Lower lobe of right lung (tissue), 2 donors: ENCODE measurements around the gene WASF2. TPM values are rescaled to one million over a fixed set of nuclear protein-coding genes. Genes with fewer than 3 reads are reported as not detected.
A peak's percentile ranks its signal among the peaks of the same experiment; 100 is the strongest.

Source experiments
- ATAC-seq, 2 donors: fragments of 200-7000 bp; cut with Tn5 transposase; one replicate each; pipeline ENCODE4 v1.9.1; 2020 to 2022; ENCODE audit warnings: mild to moderate bottlenecking in 2 of 2, moderate library complexity in 2 of 2
- DNase-seq: peaks from one replicate; pipeline ENCODE4 v3.0.0-alpha.2; 2020
- H3K27ac ChIP-seq: fragments of 200-600 bp; one replicate; pipeline ENCODE4 v1.8.0; 2022
- H3K27me3 ChIP-seq: fragments of 200-600 bp; one replicate; pipeline ENCODE4 v1.8.0; 2022; ENCODE audit warnings: low read depth
- H3K36me3 ChIP-seq: fragments of 200-600 bp; one replicate; pipeline ENCODE4 v1.8.0; 2022; ENCODE audit warnings: mild to moderate bottlenecking
- H3K4me1 ChIP-seq: fragments of 200-600 bp; one replicate; pipeline ENCODE4 v1.8.0; 2022
- H3K4me3 ChIP-seq: fragments of 200-600 bp; one replicate; pipeline ENCODE4 v1.8.0; 2022; ENCODE audit warnings: mild to moderate bottlenecking
- H3K9me3 ChIP-seq: fragments of 200-600 bp; one replicate; pipeline ENCODE4 v1.8.0; 2022
- CTCF ChIP-seq: fragments of 200-600 bp; IDR thresholded peaks from one replicate; pipeline ENCODE4 v1.8.0; 2022; ENCODE audit warnings: antibody characterized with exemption, mild to moderate bottlenecking
- intact Hi-C: fragments of 100-400 bp; cut with DNase I; formaldehyde crosslinking; loops from one replicate; pipeline ENCODE4 v1.11.0; 2022
- total RNA-seq: library from RNA; stranded (reverse); fragmentation: NEBNext Ultra II Directional; extraction: Animal tissue kit (Norgen Biotek cat#: 25700); gene quantifications from one replicate; pipeline ENCODE4 v1.2.1, GENCODE V29; 2021
- donor health status: DM: no; HTN: yes; CAD: no; lungs with severe emphysema.

Gene WASF2
- total RNA-seq, 1 donor from 2014 or later, result 159 TPM

GRCh38 chr1:27444632-27445031 lies 45.3 kb downstream of the WASF2 start:
- Histone ChIP-seq H3K27ac (no peak overlapping the region), H3K4me1 (peaks cover 33% of the 10 kb centered on the region), H3K27me3 (no peaks in the 10 kb centered on the region), H3K9me3 (no peaks in the 10 kb centered on the region), H3K4me3 (no peak overlapping the region), H3K36me3 (peaks cover 32% of the 10 kb centered on the region)
- ATAC-seq (no peak), DNase-seq (no peak)
- intact Hi-C loops, result no loop called here
- no peak for TF ChIP-seq CTCF

- no peak overlapping the region for H3K4me3 ChIP-seq
- DNase-seq (no peak), ATAC-seq (no peak)
- intact Hi-C loops, result no loop called here
- H3K27ac ChIP-seq, result peak overlapping the region; percentile 82
- no peaks in the 10 kb centered on the region for H3K9me3 ChIP-seq
- H3K4me1 ChIP-seq, result peaks cover 55% of the 10 kb centered on the region
- TF ChIP-seq CTCF, result no peak
- H3K27me3 ChIP-seq, result no peaks in the 10 kb centered on the region
- peaks cover 10% of the 10 kb centered on the region for H3K36me3 ChIP-seq
Observed at GRCh38 chr1:27439150-27439549, 50.8 kb downstream of the WASF2 start.

- no peak for ATAC-seq
- Histone ChIP-seq H3K4me1 (peaks cover 61% of the 10 kb centered on the region), H3K9me3 (no peaks in the 10 kb centered on the region), H3K4me3 (no peak overlapping the region), H3K36me3 (peaks cover 7% of the 10 kb centered on the region), H3K27me3 (no peaks in the 10 kb centered on the region), H3K27ac (peak overlapping the region; percentile 82)
- TF ChIP-seq CTCF, result no peak
- DNase-seq, result no peak
- intact Hi-C loops, result no loop called here
Observed at GRCh38 chr1:27438621-27439061, 51.3 kb downstream of the WASF2 start.

GRCh38 chr1:27436204-27437159 lies 53.5 kb downstream of the WASF2 start:
- ATAC-seq, result peak; percentile 94
- Histone ChIP-seq H3K27ac (peak overlapping the region; percentile 82), H3K4me1 (peaks cover 79% of the 10 kb centered on the region), H3K27me3 (no peaks in the 10 kb centered on the region), H3K4me3 (peak overlapping the region; percentile 19), H3K36me3 (peaks cover 7% of the 10 kb centered on the region), H3K9me3 (no peaks in the 10 kb centered on the region)
- DNase-seq, result no peak
- intact Hi-C loops, result no loop called here
- no peak for TF ChIP-seq CTCF

- no peak for TF ChIP-seq CTCF
- intact Hi-C loops, result no loop called here
- Histone ChIP-seq H3K27ac (peak overlapping the region; percentile 82), H3K36me3 (peaks cover 7% of the 10 kb centered on the region), H3K4me1 (peaks cover 86% of the 10 kb centered on the region), H3K4me3 (peak overlapping the region; percentile 19), H3K9me3 (no peaks in the 10 kb centered on the region), H3K27me3 (no peaks in the 10 kb centered on the region)
- no peak for DNase-seq
- peak; percentile 74 to 89 for ATAC-seq
Observed at GRCh38 chr1:27435566-27436203, 54.3 kb downstream of the WASF2 start.
